ENCODE results near the gene TRIM60. TPM values are rescaled to one million over a fixed set of nuclear protein-coding genes. Genes with fewer than 3 reads are reported as not detected.
"Not testable (repeated sequence)": the region's sequence is repeated elsewhere in the genome, so short reads cannot be mapped to it uniquely, and the experiment has no call there.

Gene TRIM60
- total RNA-seq, 1 donor from 2014 or later: not detected

GRCh38 chr4:165079476-165079875 is 47.7 kb downstream of the TRIM60 start:
- H3K27ac Mint-ChIP-seq (ENCODE audit: unreplicated experiment): no peak overlapping the region
- DNase-seq (ENCODE audit: low read depth, low spot score): no peak
- H3K27me3 Mint-ChIP-seq (ENCODE audit: low read depth): no peaks in the 10 kb centered on the region
- peaks cover 7% of the 10 kb centered on the region for H3K36me3 Mint-ChIP-seq (ENCODE audit: low read depth)
- no peaks in the 10 kb centered on the region for H3K4me1 Mint-ChIP-seq
- no peak for TF ChIP-seq CTCF (conservative IDR thresholded peaks at IDR 0.05)
- no peaks in the 10 kb centered on the region for H3K9me3 Mint-ChIP-seq
- H3K4me3 Mint-ChIP-seq: no peak overlapping the region

DNA sequence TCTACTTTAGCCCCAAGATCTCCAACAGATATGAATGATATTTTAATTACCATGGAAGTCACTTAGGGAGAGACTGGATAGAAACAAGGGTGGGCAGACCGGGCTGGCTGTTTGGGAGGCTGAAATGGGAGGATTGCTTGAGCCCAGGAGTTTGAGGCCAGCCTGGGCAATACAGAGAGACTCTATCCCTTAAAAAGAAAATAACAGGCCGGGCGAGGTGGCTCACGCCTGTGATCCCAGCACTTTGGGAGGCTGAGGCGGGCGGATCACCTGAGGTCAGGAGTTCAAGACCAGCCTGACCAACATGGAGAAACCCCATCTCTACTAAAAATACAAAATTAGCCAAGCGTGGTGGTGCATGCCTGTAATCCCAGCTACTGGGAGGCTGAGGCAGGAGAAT is 53.0 kb downstream of the TRIM60 start:
- not testable (repeated sequence) for H3K27me3 Mint-ChIP-seq (ENCODE audit: low read depth); H3K4me3 Mint-ChIP-seq; H3K9me3 Mint-ChIP-seq; DNase-seq (ENCODE audit: low read depth, low spot score); H3K27ac Mint-ChIP-seq (ENCODE audit: unreplicated experiment); H3K36me3 Mint-ChIP-seq (ENCODE audit: low read depth); H3K4me1 Mint-ChIP-seq

- H3K36me3 Mint-ChIP-seq (ENCODE audit: low read depth): peaks cover 7% of the 10 kb centered on the region
- H3K27me3 Mint-ChIP-seq (ENCODE audit: low read depth): no peaks in the 10 kb centered on the region
- no peak for TF ChIP-seq CTCF (conservative IDR thresholded peaks at IDR 0.05)
- no peak for DNase-seq (ENCODE audit: low read depth, low spot score)
- no peak overlapping the region for H3K27ac Mint-ChIP-seq (ENCODE audit: unreplicated experiment)
- H3K4me3 Mint-ChIP-seq: no peak overlapping the region
- H3K9me3 Mint-ChIP-seq: no peaks in the 10 kb centered on the region
- H3K4me1 Mint-ChIP-seq: no peaks in the 10 kb centered on the region
Observed at GRCh38 chr4:165085946-165086345, 54.1 kb downstream of the TRIM60 start.

DNA sequence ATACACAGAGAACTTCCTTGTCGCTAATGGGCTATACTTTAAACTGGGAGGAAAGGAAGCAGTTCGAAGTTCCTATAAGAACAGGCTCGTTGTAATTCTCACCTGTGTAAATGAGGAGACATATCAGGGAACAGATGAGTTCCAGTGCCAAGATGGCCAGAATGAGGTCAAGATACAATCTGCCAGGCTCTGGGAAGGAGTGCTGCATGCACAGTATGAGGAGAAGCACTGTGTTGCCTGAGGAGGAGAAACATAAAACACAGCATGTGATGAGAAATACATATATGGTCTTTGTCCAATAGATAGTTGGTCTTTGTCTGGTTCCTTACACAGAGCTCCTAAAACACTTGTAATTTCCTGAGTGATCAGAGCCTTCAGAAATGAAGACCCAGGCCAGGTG is 56.6 kb downstream of the TRIM60 start:
- Mint-ChIP-seq H3K27ac (ENCODE audit: unreplicated experiment) (no peak overlapping the region), H3K9me3 (no peaks in the 10 kb centered on the region), H3K27me3 (ENCODE audit: low read depth) (no peaks in the 10 kb centered on the region), H3K4me3 (no peak overlapping the region), H3K36me3 (ENCODE audit: low read depth) (peaks cover 11% of the 10 kb centered on the region), H3K4me1 (no peaks in the 10 kb centered on the region)
- no peak for DNase-seq (ENCODE audit: low read depth, low spot score)
- TF ChIP-seq CTCF (conservative IDR thresholded peaks at IDR 0.05): no peak

Other genes with a start within 250 kb of the TRIM60 start
- 0.18 and 0.56 TPM in 2 replicates for gene APELA, start 154.8 kb upstream of the TRIM60 start, total RNA-seq
- gene TRIM61, start 54.3 kb upstream of the TRIM60 start, total RNA-seq: 0.19 and 0.27 TPM in 2 replicates
- not detected in 2 replicates for gene TRIM75, start 21.9 kb downstream of the TRIM60 start, total RNA-seq
- 14.3 and 15.1 TPM in 2 replicates for gene TMEM192, start 80.9 kb downstream of the TRIM60 start, total RNA-seq
- 14.9 and 17.4 TPM in 2 replicates for gene KLHL2, start 175.6 kb downstream of the TRIM60 start, total RNA-seq

All from neural crest cell (in vitro differentiated cells).